Stimulated activated naive CD8-positive, alpha-beta T cell treated with anti-CD3 and anti-CD28 coated beads, Interleukin-15, amount 100 ng/mL, for 72 hours (primary cell): ENCODE results near the gene COQ3.
A peak's percentile ranks its signal among the peaks of the same experiment; 100 is the strongest.
"Not testable (repeated sequence)": the region's sequence is repeated elsewhere in the genome, so short reads cannot be mapped to it uniquely, and the experiment has no call there.

ENCODE experiments used
- ATAC-seq: fragments of 150-1000 bp; cut with Tn5 transposase; 2 replicates; pipeline ENCODE4 v1.10.0; 2021; ENCODE audit warnings: mild to moderate bottlenecking, moderate library complexity
- DNase-seq, 2 donors: peaks; one replicate each; pipeline ENCODE4 v3.0.0; 2021 to 2022
- H3K27ac Mint-ChIP-seq, 2 donors: one replicate each; pipeline ENCODE4 v1.8.0; 2022; ENCODE audit warnings: mild to moderate bottlenecking in 2 of 2, mixed read lengths in 2 of 2, moderate library complexity in 2 of 2
- H3K27me3 Mint-ChIP-seq: one replicate; pipeline ENCODE4 v1.8.0; 2022; ENCODE audit warnings: mixed read lengths
- H3K4me1 Mint-ChIP-seq: one replicate; pipeline ENCODE4 v1.8.0; 2022; ENCODE audit warnings: mild to moderate bottlenecking, mixed read lengths
- H3K4me3 Mint-ChIP-seq, 2 donors: one replicate each; pipeline ENCODE4 v1.8.0; 2022; ENCODE audit warnings: mild to moderate bottlenecking in 2 of 2, mixed read lengths in 2 of 2, moderate library complexity in 1 of 2
- H3K9me3 Mint-ChIP-seq, 2 donors: one replicate each; pipeline ENCODE4 v1.8.0; 2022; ENCODE audit warnings: mixed read lengths in 2 of 2

The COQ3 gene

DNA sequence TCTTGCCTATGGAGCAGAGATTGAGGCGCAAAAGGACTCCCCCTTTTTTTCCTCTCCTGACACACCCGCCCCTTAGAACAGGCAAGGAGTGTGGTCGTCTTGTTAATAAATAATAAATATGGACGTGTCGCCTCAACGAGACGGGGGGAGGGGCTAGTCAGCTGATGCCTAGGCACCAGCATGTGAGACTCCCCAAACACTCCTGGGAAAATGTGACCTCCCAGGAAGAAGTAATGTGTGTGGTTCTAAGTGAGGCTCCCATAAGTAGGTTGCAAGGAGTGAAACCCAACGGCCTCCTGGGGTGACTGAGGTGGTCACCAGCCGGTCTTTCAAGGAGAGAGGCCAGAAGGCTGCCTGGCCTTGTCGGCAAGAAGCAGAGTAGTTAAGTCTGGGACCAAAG, 43.4 kb downstream of the COQ3 start:
- no peaks in the 10 kb centered on the region for H3K4me1 Mint-ChIP-seq
- peaks cover 85% of the 10 kb centered on the region for H3K27me3 Mint-ChIP-seq
- no peak overlapping the region for H3K27ac Mint-ChIP-seq
- ATAC-seq (no peak), DNase-seq (no peak)
- no peaks in the 10 kb centered on the region for H3K9me3 Mint-ChIP-seq
- H3K4me3 Mint-ChIP-seq = no peak overlapping the region

DNA sequence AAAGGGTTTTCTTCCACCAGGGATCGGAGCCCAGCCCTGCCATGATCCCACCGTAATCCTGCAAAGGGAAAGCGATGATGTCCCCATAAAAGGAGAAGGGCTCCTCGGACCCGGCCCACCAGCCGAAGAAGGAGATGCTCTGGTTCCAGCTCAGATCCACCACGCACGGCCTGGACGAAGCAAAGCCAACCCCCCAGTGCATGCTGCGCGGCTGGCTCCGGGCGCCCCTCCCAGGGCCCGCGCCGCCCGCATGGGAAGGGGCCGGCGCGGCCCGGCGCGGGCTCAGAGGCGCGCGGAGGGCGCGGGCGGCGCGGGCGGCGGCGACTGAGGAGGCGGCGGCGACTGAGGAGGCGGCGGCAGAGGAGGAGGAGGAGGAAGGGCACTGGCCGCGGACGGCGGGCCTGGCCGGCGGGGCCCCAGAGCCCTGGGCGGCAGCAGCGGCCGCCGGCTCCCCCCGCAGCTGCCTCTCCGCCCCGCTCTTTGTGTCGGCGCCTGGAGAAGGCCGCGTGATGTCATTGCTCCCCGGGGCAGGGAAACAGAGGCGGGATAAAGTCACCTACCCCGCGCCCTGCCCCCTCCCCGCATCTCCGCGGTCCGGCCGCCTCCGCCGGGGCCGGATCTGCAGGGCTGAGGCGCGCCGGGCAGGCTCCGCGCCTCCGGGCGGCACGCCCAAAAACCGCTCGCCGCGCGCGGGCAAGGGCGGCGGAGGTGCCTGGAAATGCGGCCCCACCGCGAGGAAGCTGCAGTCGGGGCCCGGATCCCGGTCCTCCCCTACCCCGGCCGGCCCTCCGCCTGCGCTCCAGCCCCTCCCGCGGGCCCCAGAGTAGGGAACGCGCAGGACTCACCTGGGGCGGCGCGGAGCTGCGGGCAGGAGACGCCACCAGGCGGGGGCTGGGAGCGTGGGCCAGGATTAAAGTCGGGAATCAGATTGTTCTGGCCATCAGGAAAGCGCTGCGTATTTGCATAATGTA, 44.5 kb downstream of the COQ3 start, which contains the start of gene FAXC:
TSS of gene FAXC (minus strand) at position 504 of the 971 bp plus-strand sequence. CDS start at position 202, 302 bp downstream.
- Mint-ChIP-seq H3K4me1 (peaks cover 1% of the 10 kb centered on the region), H3K27ac (no peak within 1 kb of the TSS), H3K4me3 (peak within 1 kb of the TSS; percentile 50 to 61), H3K27me3 (peaks cover 84% of the 10 kb centered on the region), H3K9me3 (no peaks in the 10 kb centered on the region)
- DNase-seq = no peak
- peak; percentile 64 for ATAC-seq

DNA sequence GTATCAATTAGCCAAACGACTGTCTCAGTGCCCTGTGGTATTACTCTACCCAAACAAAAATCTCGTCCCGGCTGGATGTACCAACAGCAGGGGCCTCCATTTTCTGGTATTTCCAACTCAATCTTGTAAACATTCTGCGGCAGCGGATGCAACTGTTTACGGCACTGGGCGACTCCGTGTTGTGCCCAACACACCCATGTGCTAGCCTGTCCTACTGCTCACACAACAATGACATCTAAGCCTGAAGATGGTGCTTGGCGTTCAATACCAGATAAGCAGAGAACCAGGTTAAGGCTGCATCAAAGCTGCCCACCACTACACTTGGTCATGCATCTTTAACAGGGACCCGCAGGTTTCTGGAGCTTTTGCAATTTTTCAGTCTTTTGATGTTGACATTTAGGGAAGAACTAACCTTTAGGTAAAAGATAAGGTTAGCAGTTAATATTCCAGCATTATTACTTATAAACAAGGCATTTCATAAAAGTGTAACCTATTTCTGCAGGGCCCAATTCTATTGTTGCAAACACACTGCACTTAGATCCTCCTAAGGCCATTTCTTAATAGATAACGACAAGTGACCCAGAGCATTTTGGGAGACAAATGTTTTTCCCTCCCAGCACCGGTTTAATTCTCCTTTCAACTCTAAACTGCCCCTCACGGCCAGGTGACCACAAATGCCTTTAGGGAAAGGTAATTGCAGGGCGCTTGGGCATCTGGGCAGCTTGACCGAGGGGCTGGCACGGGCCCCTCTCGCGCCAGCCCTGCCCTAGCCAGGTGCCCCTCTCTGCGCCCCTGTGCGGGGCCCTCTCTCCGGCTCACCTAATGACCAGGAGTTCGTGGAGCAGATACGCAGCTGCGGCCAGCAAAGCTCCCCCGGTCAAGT, 45.5 kb downstream of the COQ3 start:
- H3K4me3 Mint-ChIP-seq = peak overlapping the region; percentile 50 to 61
- peaks cover 7% of the 10 kb centered on the region for H3K4me1 Mint-ChIP-seq
- no peak overlapping the region for H3K27ac Mint-ChIP-seq
- H3K27me3 Mint-ChIP-seq = peaks cover 86% of the 10 kb centered on the region
- DNase-seq (no peak), ATAC-seq (no peak)
- H3K9me3 Mint-ChIP-seq = no peaks in the 10 kb centered on the region

DNA sequence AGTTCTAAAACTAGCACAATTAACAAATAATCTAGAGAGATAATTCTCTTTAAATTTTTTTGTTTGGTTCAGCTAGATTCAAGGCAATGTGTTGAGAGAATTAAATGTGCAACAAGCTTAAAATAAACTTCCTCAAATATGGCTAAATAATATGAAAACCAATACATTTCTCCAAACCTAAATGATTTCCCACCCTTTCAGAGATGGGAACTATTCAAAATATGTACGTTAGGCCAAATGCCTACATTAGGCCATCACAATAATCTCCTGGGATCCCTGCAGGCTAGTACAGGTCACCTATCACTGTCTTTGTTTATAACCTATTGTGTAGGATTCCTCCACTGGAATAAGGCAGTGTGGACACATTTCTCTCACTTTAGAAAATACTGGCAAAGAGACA, 46.2 kb downstream of the COQ3 start:
- no peak for ATAC-seq

DNA sequence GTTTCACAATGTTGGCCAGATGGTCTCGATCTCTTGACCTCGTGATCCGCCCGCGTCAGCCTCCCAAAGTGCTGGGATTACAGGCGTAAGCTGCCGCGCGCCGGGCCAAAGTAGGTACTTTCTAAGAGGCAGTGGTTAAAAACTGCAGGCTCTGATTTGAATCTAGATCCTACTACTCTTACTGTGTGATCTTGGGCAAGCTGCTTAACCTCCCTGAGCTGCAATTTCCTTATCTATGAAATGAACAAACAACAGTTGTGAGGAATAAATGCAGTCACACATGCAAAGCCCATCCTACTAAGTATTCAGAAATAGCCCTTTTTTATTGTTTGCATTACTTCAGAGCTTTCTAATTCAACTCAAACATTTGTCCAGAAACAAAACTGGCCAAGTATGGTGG, 47.4 kb downstream of the COQ3 start:
- Mint-ChIP-seq H3K9me3 (no peaks in the 10 kb centered on the region), H3K27ac (no peak overlapping the region), H3K4me3 (no peak overlapping the region), H3K4me1 (peaks cover 7% of the 10 kb centered on the region), H3K27me3 (peaks cover 84% of the 10 kb centered on the region)
- ATAC-seq (no peak), DNase-seq (no peak)

More for the DNA sequence above, 46.2 kb downstream of the COQ3 start:
- Mint-ChIP-seq H3K4me1 (peaks cover 7% of the 10 kb centered on the region), H3K27me3 (peaks cover 87% of the 10 kb centered on the region), H3K27ac (no peak overlapping the region), H3K4me3 (no peak overlapping the region), H3K9me3 (no peaks in the 10 kb centered on the region)
- DNase-seq = no peak

DNA sequence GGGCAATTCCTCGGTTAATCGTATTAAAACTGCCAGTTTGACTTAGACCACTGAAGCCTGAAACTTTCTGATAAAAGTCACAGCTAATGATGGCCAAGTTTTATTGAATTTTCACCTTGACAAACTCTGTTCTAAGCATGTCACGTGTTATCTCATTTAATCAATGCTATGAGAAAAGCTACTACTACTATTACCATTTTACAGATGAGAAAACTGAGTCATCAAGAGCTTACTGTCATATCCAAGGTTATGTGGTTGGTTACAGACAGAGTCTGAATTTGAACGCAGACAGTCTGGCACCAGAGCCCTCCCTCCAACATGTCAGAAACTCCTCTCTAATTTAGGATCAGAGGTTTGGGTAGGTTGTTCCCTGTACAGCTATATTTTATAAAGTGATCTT, 48.8 kb downstream of the COQ3 start:
- ATAC-seq (no peak), DNase-seq (no peak)
- Mint-ChIP-seq H3K9me3 (no peaks in the 10 kb centered on the region), H3K27ac (no peak overlapping the region), H3K4me1 (peaks cover 7% of the 10 kb centered on the region), H3K27me3 (peaks cover 69% of the 10 kb centered on the region), H3K4me3 (no peak overlapping the region)

DNA sequence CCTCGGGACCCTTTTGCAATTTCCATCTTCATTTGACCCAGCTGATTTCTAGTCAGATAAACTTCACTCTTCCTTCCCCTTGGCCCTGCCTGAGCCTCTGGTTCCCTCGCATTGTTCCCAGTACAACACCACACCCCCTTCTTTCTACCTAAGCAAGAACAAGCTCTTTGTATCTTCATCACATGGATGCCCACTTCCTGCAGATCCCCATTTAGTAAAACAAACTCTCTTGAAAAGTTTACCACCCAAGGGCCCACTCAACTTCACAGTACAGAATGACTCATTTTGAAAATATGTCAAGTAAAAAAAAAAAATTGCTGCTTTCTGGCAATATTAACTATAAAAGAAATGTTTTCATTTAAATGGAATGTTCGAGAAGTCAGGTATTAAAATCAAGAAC, 49.7 kb downstream of the COQ3 start:
- ATAC-seq (peak; percentile 56), DNase-seq (no peak)
- no peaks in the 10 kb centered on the region for H3K9me3 Mint-ChIP-seq
- H3K27me3 Mint-ChIP-seq = peaks cover 70% of the 10 kb centered on the region
- H3K4me3 Mint-ChIP-seq = no peak overlapping the region
- H3K4me1 Mint-ChIP-seq = peaks cover 7% of the 10 kb centered on the region
- H3K27ac Mint-ChIP-seq = no peak overlapping the region

DNA sequence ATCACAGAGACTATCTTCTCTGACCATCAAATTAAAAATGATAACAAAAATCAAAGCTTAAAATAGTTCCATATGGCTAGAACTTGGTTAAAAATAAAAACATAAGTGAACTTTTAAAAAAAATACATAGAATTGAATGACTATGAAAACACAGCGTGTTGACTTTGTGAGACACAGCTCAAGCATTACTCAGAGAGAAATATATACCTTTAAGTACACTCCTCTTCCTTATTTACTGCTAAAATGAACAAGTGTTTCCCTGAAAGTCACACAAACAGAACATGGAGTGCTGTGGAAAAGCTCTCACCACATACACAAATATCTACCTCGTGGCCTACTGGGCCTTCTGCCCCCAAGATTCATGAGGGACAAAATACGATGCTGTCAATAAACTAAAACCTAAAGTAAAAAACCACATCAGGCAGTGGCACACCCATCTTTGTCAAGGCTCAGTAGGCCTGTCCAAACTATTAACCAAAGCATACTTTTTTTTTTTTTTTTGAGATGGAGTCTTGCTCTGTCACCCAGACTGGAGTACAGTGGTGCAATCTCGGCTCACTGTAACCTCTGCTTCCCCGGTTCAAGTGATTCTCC, 52.0 kb downstream of the COQ3 start:
- Mint-ChIP-seq H3K4me3 (no peak overlapping the region), H3K27me3 (peaks cover 68% of the 10 kb centered on the region), H3K9me3 (no peaks in the 10 kb centered on the region), H3K27ac (no peak overlapping the region), H3K4me1 (peaks cover 7% of the 10 kb centered on the region)
- no peak for DNase-seq
- no peak for ATAC-seq

DNA sequence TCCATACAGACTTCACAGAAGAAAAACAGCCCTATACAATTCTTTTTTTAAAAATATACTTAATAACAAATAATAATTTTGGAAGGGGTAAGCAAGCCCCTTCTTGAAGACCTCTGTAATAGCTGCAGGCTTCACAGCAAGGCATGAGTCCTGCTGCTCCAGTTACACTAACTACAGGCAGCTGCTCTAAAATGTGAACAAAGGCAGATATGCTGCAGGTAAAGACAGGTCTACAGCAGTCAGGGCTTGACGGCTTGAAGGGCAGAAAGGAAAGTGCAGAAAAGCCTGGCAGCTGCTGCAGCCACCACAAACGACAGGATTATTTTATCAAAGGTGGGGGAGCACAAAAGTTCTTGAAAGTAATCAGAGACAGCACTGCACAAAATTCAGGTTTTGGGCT, 55.8 kb downstream of the COQ3 start:
- Mint-ChIP-seq H3K27ac (no peak overlapping the region), H3K4me3 (no peak overlapping the region), H3K9me3 (no peaks in the 10 kb centered on the region), H3K27me3 (peaks cover 42% of the 10 kb centered on the region), H3K4me1 (no peaks in the 10 kb centered on the region)
- no peak for DNase-seq
- ATAC-seq = no peak

DNA sequence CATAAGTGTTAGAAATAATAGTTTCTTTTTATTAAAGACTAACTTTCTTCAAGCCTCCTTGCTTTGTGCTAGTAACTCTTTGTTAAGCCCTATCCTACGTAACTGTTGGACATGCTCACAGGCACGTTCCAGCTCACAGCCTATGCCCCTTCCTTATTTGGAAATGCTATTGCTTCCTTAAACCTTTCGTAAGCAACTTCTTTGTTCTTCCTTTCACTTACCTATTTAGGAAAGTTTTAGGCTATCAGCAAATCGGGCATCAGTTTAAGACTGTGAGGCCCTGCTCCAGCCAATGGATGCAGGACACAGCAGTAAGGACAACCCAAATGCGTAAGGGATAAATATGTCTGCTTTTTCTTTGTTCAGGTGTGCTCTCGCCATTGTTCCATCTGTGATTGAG, 58.7 kb downstream of the COQ3 start:
- H3K4me3 Mint-ChIP-seq, H3K4me1 Mint-ChIP-seq, H3K9me3 Mint-ChIP-seq, H3K27ac Mint-ChIP-seq, ATAC-seq, DNase-seq: not testable (repeated sequence)
- H3K27me3 Mint-ChIP-seq = peaks cover 41% of the 10 kb centered on the region

DNA sequence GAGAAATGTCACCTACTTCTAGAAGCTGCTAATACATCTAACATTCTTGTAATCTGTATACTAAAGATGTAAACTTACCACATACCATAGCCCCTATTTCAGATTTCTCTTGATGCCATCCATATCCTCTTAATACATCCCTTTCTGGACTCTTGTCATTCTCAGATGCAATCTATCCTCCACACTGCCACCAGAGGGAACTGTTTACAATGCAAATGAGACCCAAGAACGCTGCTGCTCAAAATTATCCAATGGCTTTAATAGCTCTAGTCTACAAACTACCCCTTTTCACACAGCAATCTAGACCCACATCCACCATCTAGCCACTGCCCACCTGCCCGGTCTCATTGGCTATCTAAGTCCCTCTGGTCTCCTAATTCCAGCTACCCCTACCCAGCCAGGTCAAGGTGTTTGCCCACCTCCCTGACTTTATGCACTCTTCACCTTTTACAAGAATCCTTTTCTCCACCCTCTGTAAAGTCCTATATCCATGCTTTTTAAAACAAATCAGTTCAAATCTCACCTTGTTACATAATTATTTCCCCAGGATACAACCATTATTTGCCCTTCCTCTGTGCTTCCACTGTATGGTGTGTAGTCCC, 59.4 kb downstream of the COQ3 start:
- ATAC-seq (peak; percentile 62), DNase-seq (peak in 1 of 2 donors; percentile 13)
- Mint-ChIP-seq H3K27me3 (peaks cover 40% of the 10 kb centered on the region), H3K4me1 (peaks cover 5% of the 10 kb centered on the region), H3K27ac (no peak overlapping the region), H3K9me3 (no peaks in the 10 kb centered on the region), H3K4me3 (no peak overlapping the region)

DNA sequence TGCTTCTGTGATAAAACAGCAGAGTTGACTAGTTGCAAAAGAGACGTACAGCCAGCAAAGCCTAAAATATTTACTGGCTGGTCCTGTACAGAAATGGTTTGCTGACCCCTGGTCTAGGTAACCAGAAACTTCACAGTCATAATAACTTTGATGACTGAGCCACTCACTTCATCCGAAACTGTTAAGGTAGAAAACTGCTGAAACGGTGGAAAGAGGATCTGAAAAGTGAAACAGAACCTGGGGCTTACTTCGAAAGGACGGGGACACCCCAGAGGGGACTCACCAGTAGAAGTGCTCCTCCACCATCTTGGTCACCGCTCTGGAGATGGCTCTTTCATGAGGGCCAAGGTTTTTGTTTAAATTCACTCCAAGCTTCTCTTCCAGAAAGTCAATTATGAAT, 60.9 kb downstream of the COQ3 start:
- H3K27me3 Mint-ChIP-seq = peaks cover 25% of the 10 kb centered on the region
- DNase-seq = no peak
- no peak overlapping the region for H3K4me3 Mint-ChIP-seq
- H3K4me1 Mint-ChIP-seq = peaks cover 5% of the 10 kb centered on the region
- ATAC-seq = no peak
- no peaks in the 10 kb centered on the region for H3K9me3 Mint-ChIP-seq
- no peak overlapping the region for H3K27ac Mint-ChIP-seq

DNA sequence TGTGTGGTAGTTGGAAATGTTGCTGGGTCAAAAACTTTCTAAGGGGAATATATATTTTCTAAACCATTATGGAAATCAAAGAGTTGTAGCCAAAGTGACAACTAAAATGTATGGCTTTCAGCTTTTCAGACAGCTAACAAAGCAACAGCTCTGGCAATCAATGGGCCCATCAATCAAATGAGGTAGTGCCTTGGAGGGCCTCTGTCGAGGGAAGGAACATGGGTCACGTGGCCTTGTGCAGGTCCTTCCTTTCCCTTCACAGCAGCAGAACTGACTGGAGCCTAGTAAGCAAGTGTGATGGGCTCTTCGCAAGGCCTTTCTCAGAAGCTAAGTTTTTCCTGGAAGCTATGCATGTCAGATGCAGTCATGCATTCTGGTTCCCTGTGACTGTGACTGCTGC, 62.5 kb downstream of the COQ3 start:
- H3K9me3 Mint-ChIP-seq = no peaks in the 10 kb centered on the region
- H3K27ac Mint-ChIP-seq = no peak overlapping the region
- DNase-seq (no peak), ATAC-seq (no peak)
- H3K27me3 Mint-ChIP-seq = peaks cover 11% of the 10 kb centered on the region
- peaks cover 5% of the 10 kb centered on the region for H3K4me1 Mint-ChIP-seq
- no peak overlapping the region for H3K4me3 Mint-ChIP-seq

DNA sequence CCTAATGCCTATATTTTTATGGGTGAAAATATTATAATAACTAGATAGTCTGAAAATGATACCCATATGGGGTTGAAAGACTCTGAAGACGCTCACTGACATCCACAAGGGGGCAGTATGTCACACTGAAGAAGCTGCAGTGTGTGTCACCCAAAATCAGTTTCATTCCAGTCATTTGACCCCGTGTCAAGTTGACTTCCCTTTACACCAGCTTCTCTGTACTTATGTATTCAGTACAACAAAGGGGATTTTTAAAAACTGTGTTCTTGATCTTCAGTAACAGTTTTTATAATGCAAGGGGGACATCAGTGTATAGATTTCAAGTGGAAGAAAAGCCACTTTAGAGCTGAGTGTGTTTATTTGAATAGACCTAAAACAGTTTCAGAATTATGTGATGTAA, 63.8 kb downstream of the COQ3 start:
- Mint-ChIP-seq H3K4me3 (peak overlapping the region in 1 of 2 donors; percentile 5), H3K27ac (peak overlapping the region in 1 of 2 donors; percentile 66), H3K9me3 (no peaks in the 10 kb centered on the region), H3K27me3 (peaks cover 7% of the 10 kb centered on the region), H3K4me1 (peaks cover 5% of the 10 kb centered on the region)
- ATAC-seq = peak; percentile 92
- peak; percentile 45 to 69 for DNase-seq

DNA sequence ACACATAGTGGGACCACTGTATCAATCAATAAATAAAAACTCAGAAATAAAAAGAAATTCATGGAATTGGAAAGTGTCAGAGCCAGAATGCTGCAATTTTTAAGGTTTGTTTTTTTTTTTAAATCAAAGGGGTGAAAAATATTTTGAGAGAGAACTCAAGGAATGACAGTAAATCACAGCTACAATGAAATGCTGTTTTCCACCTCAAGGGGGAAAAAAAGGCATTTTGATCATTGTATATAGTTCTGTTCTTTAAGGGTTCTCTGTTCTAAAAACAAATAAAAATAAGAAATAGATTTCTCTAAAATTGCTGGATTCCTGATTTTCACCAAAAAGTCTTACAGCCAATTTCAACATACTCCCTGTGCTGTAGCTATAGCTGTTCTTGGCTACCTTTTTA, 69.0 kb downstream of the COQ3 start:
- ATAC-seq = no peak
- Mint-ChIP-seq H3K27me3 (no peaks in the 10 kb centered on the region), H3K9me3 (no peaks in the 10 kb centered on the region), H3K27ac (no peak overlapping the region), H3K4me1 (peaks cover under 1% of the 10 kb centered on the region), H3K4me3 (no peak overlapping the region)
- DNase-seq = no peak
